NCI-H2227 (cell line): Measurements from ENCODE around the gene IPCEF1.

Experiments used
- DNase-seq: peaks from one replicate; lab custom pipeline; 2025; ENCODE audit not compliant: unreplicated experiment; lab: John Stamatoyannopoulos, UW

Gene IPCEF1, protein sequence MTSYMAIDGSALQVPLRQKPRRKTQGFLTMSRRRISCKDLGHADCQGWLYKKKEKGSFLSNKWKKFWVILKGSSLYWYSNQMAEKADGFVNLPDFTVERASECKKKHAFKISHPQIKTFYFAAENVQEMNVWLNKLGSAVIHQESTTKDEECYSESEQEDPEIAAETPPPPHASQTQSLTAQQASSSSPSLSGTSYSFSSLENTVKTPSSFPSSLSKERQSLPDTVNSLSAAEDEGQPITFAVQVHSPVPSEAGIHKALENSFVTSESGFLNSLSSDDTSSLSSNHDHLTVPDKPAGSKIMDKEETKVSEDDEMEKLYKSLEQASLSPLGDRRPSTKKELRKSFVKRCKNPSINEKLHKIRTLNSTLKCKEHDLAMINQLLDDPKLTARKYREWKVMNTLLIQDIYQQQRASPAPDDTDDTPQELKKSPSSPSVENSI

DNA sequence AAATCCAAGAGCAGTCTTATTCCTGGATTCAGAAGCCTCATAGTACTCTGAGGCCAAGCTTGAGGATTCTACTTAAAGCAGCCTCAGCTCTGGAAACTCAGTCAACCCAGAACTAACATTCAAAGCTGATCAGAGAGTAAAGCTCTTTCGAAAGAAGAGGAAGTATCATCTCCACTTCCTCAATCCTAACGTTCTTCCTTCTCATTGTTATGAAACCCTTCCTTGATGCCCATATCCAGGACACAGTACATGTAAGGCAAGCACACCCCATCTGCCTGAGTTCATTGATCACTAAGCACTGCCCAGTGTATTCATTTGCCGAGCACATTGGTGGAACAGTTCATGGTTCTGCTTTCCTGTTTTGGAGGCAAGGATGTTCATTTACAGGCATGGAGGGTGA is at the start of gene IPCEF1:
Gene IPCEF1, minus strand, starts transcription at position 114 of the 400 bp plus-strand sequence. CDS start 90,856 bp downstream, outside the sequence.
- DNase-seq = no peak

DNA sequence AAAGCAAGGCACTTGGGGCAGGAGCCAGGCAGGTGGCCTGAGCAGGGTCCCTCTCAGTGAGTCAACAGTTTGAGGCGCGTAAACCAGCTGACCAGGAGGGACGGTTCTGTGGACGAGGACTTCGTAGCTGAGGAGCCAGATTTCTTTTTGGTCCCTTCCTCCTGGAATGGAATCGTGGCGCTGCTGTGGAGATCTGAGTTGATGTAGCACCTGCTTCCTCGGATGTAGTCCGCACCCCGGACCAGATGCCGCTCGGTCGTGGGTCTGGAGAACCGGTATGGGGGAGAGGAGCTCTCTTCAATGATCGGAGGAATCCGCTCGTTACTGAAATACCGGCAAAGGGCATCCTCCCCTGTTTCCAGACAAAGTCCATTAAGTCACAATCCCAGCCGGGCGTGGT is 49.7 kb upstream of the IPCEF1 start:
- no peak for DNase-seq

DNA sequence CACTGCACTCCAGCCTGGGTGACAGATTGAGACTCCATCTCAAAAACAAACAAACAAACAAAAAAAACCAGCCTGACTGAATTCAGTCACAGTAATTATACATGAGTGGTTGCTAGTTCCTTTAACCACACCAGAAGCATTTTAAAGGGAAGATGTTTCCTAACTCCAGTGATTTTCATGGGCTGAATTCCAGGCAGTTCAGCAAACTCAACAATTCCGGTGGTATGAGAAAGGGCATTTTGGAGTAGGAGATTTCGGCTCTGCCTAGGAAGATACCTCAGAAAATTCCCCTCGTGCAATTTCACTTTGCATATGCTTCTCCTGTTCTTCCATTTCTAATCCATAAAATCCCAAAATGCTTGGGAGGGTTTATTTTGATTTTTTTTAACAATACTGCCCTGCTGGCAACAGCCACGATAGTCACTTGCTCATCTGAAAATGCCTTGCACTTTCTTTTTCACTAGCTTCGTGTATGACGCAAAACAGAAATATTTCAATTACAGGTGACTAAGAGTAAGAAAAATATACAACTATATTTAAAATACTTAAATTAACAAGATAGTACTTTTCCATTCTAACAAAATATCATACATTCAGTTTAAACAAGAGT is 48.3 kb upstream of the IPCEF1 start:
- no peak for DNase-seq

DNA sequence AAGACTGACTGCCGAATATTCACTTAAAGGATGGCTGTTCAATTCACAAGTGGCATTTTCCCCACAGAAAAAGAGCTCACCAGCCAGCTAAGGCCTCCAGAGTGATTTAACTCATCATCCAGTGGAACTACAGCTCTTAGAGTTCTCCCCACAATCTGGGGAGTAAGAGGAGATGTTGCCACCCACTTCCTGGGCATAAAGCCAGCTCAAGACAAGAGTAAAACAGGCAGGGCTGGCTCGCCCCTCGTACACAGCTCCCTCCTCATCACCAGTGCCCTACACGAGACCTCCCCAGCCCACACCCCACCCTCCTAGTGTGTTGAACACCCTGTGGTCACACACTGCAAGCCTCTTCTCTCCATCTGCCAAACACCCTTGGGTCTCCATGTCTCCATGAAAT is 47.2 kb upstream of the IPCEF1 start:
- DNase-seq = peak; percentile 2

DNA sequence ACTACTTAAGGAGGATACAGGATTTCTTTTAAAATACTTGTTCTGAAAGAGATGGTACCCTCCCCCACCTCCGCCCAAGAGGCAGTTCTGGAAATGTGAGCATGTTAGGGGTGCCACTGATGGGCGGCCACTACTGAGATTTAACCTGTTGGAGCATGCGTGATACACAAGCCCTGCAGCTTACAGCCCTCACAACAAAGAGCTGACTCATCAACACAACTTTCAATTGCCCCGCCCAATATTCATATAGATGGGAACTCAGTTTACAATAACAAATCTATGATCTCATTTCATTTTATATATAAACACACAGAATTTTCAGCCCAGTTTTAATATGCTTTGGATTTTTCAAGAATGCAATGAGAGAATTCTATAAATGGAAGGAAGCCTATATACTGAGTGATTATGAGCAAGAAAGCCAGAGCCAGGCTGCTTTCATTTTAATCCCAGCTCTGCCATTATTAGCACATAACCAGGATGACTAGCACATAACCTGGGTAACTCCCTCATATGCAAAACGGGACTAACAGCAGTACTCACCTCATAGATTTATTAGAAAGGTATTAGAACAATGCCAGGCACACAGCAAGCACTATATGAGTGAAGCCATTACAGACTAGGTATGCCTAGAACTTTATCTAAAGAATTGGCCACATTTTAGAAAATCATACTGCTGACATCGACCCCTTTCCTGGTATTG is 45.6 kb upstream of the IPCEF1 start:
- no peak for DNase-seq

DNA sequence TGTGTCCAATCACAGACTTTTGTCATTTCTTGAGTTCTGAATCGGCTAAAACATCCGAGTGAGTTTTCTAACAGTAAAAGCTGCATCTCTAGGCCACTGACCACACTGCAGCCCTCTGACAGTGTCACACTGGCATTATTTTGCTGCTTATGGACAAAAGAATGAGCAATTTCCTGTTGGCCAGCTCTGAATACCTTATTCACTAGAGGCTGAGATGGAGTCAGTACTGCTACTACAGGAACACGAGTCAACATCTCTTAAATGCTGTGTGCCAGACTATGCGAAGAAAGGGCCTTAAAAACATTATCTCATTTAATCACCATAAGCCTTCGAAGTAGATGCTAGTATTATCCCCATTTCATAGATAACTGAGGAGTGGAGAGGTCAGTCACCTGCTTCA is 42.5 kb upstream of the IPCEF1 start:
- DNase-seq = no peak

DNA sequence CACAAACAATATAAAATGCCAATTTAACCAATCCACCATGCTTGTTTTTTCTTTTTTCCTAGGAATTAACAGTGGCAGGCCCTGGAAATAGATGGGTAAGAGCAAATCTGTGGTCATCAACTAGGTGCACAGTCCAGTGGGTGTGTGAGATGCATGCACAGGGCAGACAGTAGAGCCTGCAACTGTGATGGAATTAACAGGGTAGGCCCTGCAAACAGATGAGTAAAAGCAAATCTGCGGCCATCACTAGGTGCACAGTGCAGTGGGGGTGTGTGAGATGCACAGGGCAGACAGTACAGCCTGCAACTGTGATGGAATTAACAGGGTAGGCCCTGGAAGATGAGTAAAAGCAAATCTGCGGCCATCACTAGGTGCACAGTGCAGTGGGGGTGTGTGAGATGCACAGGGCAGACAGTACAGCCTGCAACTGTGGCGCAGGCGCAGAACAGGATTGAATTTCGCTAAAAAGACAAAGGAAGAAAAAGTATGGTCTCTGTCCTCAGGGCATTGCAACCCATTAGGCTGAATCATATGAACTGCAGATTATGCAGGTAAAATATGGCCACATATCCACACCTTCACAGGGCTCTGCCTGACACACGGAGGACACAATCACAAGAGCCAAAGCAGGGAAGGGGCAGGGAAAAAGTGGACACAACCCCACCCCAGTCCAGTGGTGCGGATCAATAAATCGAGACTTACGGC is 41.0 kb upstream of the IPCEF1 start:
- DNase-seq = no peak

DNA sequence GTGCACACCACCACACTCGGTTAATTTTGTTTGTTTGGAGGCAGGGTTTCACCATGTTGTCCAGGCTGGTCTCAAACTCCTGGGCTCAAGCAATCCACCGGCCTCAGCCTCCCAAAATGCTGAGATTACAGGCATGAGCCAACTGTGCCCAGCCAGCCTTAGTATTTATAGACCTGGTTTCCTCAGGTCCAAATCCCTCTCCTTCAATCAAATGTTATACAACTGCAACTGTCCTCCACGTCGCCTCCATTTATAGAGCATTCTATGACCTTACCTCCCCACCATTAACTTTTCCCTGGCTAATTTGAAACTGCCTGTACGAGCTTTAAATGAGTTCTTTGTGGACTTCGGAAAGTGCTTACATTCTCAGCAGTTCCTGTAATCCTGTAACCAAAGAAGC is 39.3 kb upstream of the IPCEF1 start:
- DNase-seq = no peak

DNA sequence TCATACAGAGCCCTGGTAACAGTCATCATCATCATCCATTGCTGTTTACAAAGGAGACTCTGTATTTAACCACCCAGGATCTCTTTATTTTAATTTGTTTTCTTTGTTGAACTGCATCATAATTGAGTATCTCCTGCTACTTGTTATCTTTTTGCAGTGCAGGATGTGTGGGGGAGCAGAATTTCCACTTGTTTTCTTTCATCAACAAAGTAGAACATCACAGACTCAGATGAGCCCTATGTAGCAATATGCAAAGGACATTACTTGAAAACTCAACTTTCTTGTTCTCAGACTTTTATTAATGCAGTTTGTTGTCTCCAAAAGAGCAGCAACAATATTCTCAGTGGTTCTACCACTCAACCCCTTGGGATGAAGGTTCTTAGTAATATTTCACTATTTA is 38.7 kb upstream of the IPCEF1 start:
- DNase-seq = no peak

DNA sequence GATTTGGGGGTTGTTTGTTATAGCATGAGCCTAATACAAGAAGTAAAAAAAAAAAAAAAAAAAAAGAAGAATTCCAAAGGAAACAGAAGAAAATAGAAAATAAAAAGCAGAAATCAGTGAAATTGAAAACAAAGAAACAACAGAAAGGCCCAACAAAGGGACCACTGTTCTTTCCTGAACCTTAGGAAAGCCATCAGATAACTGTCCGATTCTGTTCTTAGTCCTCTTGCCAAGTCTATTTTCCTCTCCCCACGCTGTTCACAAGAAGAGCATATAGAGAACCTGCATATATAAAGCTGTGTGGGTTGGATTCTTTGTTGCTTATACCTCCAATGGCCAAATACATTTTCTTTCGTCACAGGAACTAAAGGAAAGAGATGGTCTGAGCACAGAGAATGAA is 38.0 kb upstream of the IPCEF1 start:
- DNase-seq = no peak

DNA sequence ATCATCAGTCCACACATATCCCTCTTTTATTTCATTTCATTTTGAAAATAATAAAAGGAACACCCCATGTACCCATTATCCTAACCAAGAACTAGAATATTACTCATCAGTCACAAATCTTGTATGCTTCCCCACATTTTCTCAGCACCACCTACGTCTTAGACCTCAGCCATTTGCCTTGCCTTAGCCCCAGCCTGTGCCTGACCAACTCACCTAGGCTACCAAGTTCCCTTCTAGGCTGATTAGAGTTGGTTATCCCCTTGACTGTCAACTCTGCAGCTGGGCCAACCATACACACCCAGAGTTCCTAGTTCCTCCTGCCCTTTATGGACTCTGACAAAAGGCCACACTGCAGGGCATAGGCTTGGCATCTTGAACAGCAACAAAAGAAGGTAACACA is 33.4 kb upstream of the IPCEF1 start:
- no peak for DNase-seq

DNA sequence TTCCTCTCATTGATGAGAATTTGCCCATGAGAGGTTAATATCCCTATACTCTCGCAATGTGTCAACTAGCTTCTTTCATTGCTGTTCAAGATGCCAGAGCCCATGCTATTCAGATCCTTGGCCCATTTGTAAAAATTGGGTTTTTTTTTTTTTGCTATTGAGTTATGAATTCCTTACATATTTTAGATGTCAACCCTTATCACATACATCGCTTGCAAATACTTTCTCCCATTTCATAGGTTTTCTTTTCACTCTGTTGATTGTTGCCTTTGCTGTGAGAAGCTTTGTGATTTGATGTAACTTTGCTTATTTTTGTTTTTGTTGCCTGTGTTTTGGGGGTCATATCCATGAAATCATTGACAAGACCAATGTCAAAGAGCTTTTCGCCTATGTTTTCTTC is 32.2 kb upstream of the IPCEF1 start:
- DNase-seq = no peak

DNA sequence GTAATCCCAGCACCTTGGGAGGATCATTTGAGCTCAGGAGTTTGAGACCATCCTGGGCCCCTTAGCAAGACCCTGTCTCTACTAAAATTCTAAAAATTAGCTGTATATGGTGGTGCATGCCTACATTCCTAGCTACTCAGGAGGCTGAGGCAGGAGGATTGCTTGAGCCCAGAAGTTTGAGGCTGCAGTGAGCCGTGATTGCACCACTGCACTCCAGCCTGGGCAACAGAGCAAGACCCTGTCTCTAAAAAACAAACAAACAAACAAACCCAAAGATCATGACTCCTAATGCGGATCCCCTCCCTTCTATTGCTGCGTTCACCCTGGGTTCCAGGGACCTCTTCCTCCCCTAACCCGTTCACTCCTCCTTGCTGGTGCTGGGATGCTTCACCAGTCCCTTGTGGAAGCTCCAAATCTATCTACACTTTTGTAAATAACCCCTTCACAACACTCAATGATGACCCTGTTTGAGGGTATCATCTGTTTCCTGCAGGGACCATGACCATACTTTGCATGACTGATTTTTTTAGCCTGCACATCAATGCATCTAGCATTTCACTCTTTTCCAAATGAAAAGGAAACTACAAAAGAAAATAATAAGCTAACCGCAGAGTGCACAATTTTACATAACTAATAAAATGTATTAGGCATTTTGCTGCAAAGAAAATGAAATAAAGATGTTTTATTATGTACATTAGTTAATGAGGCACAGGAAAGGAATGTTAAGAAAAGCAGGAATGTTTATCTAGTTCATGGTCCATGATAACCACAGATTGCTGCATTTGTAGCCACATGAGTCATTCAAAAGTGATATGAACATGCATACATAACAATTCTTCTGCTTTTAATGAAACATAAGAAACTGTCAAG is 30.5 kb upstream of the IPCEF1 start:
- no peak for DNase-seq

DNA sequence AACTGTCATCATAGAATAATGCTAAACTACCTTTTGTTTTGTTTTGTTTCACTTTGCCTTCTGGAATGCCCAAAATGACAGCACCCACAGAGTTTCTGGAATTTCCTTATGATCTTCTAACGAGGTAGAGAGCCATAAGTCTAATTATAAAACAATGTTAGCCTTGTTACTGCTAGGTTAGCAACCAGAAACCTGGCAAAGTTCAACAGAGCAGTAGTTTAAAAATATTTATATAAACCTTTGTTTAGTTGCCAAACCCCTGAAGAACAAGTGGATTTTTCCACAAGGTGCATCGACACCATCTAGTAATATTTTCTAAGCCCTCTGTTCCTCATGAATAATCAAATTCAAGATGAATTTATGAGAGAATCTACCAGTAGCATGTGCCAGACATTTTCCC is 27.6 kb upstream of the IPCEF1 start:
- DNase-seq = no peak

DNA sequence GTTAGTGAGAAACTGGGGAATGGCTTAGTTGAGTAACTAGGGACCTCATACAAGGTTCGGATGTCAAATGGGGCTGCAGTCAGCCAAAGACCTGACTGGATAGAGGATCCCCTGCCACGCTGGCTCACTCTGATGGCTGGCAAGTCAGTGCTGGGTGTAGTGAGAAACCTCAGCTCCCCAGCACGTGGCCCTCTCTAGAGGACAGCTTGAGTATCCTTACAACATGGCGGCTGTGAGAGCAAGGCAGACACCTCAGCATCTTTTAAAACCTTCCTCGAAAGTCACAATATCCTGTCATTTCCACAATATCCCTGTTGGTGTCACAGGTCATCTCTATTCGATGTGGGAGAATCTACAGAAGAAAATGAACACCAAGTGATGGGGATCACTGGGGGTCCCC is 26.7 kb upstream of the IPCEF1 start:
- no peak for DNase-seq

DNA sequence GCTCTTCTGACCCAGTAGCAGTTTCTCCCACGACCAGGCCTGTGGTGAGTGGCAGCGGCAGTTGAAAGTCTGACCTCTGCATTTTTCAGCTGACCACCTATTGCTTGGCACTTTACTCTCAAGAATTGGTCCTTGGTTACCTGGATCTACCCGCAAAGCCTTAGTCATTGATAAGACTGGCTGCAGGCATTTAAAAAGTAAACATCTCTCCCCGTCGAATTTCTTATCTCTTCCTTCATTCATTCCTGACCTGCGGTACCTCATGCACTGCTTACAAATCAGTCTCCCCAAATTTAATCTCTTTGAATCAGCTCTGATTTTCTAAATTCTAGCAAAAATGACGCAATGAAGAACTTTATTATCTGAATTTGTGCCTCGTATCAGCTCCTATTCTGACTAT is 26.1 kb upstream of the IPCEF1 start:
- DNase-seq = no peak

DNA sequence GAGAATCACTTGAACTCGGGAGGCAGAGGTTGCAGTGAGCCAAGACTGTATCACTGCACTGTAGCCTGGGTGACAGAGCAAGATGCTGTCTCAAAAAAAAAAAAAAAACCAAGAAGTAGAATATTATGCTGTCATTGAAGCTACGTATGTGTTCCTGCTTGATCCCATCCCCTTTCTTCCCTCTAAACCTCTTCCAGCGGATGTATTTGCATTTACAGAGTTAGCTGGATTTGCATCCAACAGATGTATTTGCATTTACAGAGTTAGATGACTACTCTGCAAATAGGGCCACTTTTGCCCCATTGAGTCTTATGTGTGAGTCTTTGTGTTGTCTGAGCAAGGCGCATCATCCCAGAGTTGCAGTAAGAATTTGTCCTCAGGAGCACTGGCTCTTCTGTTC is 24.9 kb upstream of the IPCEF1 start:
- no peak for DNase-seq

DNA sequence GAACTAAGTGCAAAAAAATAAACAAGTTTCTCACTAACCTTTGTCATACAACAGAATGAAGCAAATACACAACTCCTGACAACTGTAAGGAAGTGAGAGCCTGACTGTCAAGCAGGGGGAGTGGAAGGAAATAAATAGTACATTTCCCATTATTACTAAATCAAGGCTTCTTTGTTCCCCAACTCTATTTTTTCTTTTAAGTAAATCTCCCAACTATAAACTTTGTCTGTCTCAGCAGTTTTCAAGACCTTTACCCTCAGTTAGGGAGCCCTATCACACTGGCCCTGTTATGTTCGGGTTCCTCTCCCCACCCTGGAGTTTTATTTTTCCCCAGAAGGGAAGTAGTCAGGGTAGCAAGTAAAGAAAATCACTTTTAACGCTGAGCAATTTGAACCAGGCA is 24.1 kb upstream of the IPCEF1 start:
- DNase-seq = no peak

DNA sequence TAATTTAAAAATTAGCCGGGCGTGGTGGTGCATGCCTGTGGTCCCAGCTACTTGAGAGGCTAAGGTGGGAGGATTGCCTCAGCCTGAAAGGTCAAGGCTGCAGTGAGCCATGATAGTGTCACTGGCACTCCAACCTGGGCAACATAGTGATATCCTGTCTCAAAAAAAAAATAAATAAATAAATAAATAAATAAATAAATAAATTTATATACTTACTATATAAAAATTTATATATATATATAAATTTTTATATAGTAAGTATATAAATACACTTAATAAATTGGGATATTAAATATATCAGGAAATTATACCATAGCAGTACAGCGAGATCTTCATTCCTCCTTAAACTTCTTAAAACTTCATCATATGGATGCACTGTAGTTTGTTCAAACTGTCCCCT is 23.0 kb upstream of the IPCEF1 start:
- DNase-seq = no peak

DNA sequence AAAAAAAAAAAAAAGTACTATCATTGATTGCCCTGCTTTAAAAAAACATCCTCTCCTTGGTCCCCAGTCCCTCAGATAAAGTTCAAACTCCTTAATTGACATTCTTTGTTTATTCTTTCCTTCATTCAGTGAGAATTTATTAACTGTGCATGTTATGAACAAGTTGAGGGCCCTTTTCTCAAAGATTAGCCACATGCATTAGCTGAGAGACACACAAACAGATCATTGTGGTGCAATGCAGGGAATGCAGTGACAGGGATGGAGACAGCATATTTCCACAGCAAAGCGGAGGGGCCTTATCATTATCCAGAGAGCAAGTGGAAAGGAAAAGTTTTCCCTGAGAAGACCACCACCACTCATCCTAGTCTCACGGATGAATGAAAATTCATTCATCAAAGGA is 21.9 kb upstream of the IPCEF1 start:
- no peak for DNase-seq

DNA sequence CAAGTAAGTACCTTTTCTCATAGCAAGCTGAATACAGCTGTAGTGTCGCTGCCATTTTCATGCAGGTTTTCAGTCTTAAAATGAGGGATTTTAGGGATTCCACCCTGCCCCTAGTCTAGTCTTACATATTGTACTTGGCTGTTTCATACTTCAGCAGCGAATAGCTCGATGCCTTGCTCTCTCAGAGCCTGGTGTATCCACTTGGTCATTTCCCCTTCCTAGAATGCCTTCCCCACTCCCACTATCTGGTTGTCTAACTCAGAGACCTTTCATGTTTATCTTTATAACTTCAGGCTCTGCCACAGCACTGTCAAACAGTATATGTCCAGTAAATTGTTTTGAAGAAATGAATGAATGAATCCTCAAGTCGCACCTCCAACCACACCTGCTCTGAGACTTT is 21.1 kb upstream of the IPCEF1 start:
- DNase-seq = no peak
